OCI-LY7 (cell line): ENCODE results near the gene FOXP1.

Source experiments
- CTCF ChIP-seq: fragments of 200-600 bp; sonication (generic); conservative IDR thresholded peaks from 2 replicates; pipeline ENCODE4 v1.5.1; 2014; ENCODE audit warnings: mild to moderate bottlenecking, antibody characterized with exemption, low read length, moderate library complexity, mixed read lengths
- EZH2phosphoT487 ChIP-seq: fragments of 200-600 bp; sonication (generic); IDR thresholded peaks from 2 replicates; pipeline ENCODE4 v1.6.1; 2018; ENCODE audit warnings: low read depth, borderline replicate concordance, mild to moderate bottlenecking, mixed run types, antibody characterized with exemption, low read length, moderate library complexity, mixed read lengths

- TF ChIP-seq CTCF (no peak; the same call in 1 of the 2 replicates), EZH2phosphoT487 (no peak)
These were observed 2.0 kb downstream of the FOXP1 start for GRCh38 chr3:71581457-71582035.
